IPS-11a (cell line): ENCODE data around the gene CNDP1.

Experiments
- H3K4me3 ChIP-seq: one replicate; pipeline ENCODE4 v1.5.1; 2013; ENCODE audit warnings: low read depth, low read length, control low read depth

CNDP1 gene

GRCh38 chr18:74574916-74575315 lies 40.6 kb downstream of the CNDP1 start:
- H3K4me3 ChIP-seq, result no peak overlapping the region

- no peak overlapping the region for H3K4me3 ChIP-seq
Observed at GRCh38 chr18:74577019-74577418, 42.7 kb downstream of the CNDP1 start.

- no peak overlapping the region for H3K4me3 ChIP-seq
Observed at GRCh38 chr18:74579496-74580065, 45.3 kb downstream of the CNDP1 start.

GRCh38 chr18:74582642-74583041 lies 48.3 kb downstream of the CNDP1 start:
- no peak overlapping the region for H3K4me3 ChIP-seq

- H3K4me3 ChIP-seq, result no peak overlapping the region
Observed at GRCh38 chr18:74587441-74587840, 53.1 kb downstream of the CNDP1 start.

- no peak overlapping the region for H3K4me3 ChIP-seq
Observed at GRCh38 chr18:74589021-74589420, 54.7 kb downstream of the CNDP1 start.

- no peak overlapping the region for H3K4me3 ChIP-seq
Observed at GRCh38 chr18:74589811-74590210, 55.5 kb downstream of the CNDP1 start.

- no peak overlapping the region for H3K4me3 ChIP-seq
Observed at GRCh38 chr18:74590671-74591070, 56.4 kb downstream of the CNDP1 start.

- H3K4me3 ChIP-seq, result no peak overlapping the region
Observed at GRCh38 chr18:74595431-74595830, 61.1 kb downstream of the CNDP1 start.

GRCh38 chr18:74597034-74597661 lies 62.8 kb downstream of the CNDP1 start:
- H3K4me3 ChIP-seq, result peak overlapping the region; percentile 86

GRCh38 chr18:74597662-74598349 lies 63.5 kb downstream of the CNDP1 start, which contains the start of gene ZNF407:
TSS of gene ZNF407 (plus strand) at chr18:74597870. CDS start at chr18:74631020, 33,150 bp downstream.
- H3K4me3 ChIP-seq, result peak within 1 kb of the TSS; percentile 86

GRCh38 chr18:74598350-74599001 lies 64.2 kb downstream of the CNDP1 start:
- peak overlapping the region; percentile 86 for H3K4me3 ChIP-seq

- no peak overlapping the region for H3K4me3 ChIP-seq
Observed at GRCh38 chr18:74604361-74604760, 70.1 kb downstream of the CNDP1 start.

GRCh38 chr18:74604774-74605173 lies 70.5 kb downstream of the CNDP1 start:
- no peak overlapping the region for H3K4me3 ChIP-seq

GRCh38 chr18:74608681-74609080 lies 74.4 kb downstream of the CNDP1 start:
- no peak overlapping the region for H3K4me3 ChIP-seq

GRCh38 chr18:74609535-74609934 lies 75.2 kb downstream of the CNDP1 start:
- no peak overlapping the region for H3K4me3 ChIP-seq

GRCh38 chr18:74610051-74610615 lies 75.8 kb downstream of the CNDP1 start:
- no peak overlapping the region for H3K4me3 ChIP-seq

- H3K4me3 ChIP-seq, result no peak overlapping the region
Observed at GRCh38 chr18:74610860-74611259, 76.6 kb downstream of the CNDP1 start.

GRCh38 chr18:74611765-74612164 lies 77.5 kb downstream of the CNDP1 start:
- no peak overlapping the region for H3K4me3 ChIP-seq

- no peak overlapping the region for H3K4me3 ChIP-seq
Observed at GRCh38 chr18:74613381-74613780, 79.1 kb downstream of the CNDP1 start.

- no peak overlapping the region for H3K4me3 ChIP-seq
Observed at GRCh38 chr18:74616494-74616893, 82.2 kb downstream of the CNDP1 start.
